Retinal pigment epithelial cell (primary cell): ENCODE measurements around the gene GBA2.

Source experiments
- DNase-seq: peaks from one replicate; pipeline ENCODE4 v3.0.0-alpha.2; 2010; ENCODE audit warnings: low read depth
- H3K4me3 ChIP-seq: 2 replicates; pipeline ENCODE4 v1.5.1; 2011; ENCODE audit warnings: mild to moderate bottlenecking, low read length, control low read depth, moderate library complexity
- CTCF ChIP-seq: conservative IDR thresholded peaks from 2 replicates; pipeline ENCODE4 v1.5.1; 2011; ENCODE audit warnings: low read depth, low read length, control low read depth, inconsistent platforms

GBA2 gene

GRCh38 chr9:35757892-35758275 is 8.9 kb upstream of the GBA2 start:
- no peak for TF ChIP-seq CTCF
- no peak for DNase-seq
- peak overlapping the region; percentile 83 for H3K4me3 ChIP-seq

GRCh38 chr9:35757226-35757891 is 8.3 kb upstream of the GBA2 start:
- H3K4me3 ChIP-seq: peak overlapping the region; percentile 83
- DNase-seq: no peak

GRCh38 chr9:35756275-35757225 is 7.5 kb upstream of the GBA2 start:
- peak overlapping the region; percentile 83 for H3K4me3 ChIP-seq
- peak; percentile 87 for TF ChIP-seq CTCF
- DNase-seq: no peak

More at GRCh38 chr9:35757226-35757891, 8.3 kb upstream of the GBA2 start:
- no peak for TF ChIP-seq CTCF

GRCh38 chr9:35755071-35755470 is 6.0 kb upstream of the GBA2 start:
- TF ChIP-seq CTCF: no peak
- H3K4me3 ChIP-seq: no peak overlapping the region
- DNase-seq: no peak

- DNase-seq: no peak
- H3K4me3 ChIP-seq: no peak within 1 kb of the TSS
- TF ChIP-seq CTCF: no peak
Measured at GRCh38 chr9:35754264-35754663, 5.2 kb upstream of the GBA2 start, which contains the start of gene MSMP. TSS of gene MSMP (minus strand) at chr9:35754276. CDS start at chr9:35754129, 147 bp downstream.

GRCh38 chr9:35753466-35753865 is 4.4 kb upstream of the GBA2 start:
- no peak for TF ChIP-seq CTCF
- no peak overlapping the region for H3K4me3 ChIP-seq
- DNase-seq: no peak
